ENCODE measurements around the gene NDOR1.
A peak's percentile ranks its signal among the peaks of the same experiment; 100 is the strongest.
"Not testable (repeated sequence)": the region's sequence is repeated elsewhere in the genome, so short reads cannot be mapped to it uniquely, and the experiment has no call there.

The NDOR1 gene

DNA sequence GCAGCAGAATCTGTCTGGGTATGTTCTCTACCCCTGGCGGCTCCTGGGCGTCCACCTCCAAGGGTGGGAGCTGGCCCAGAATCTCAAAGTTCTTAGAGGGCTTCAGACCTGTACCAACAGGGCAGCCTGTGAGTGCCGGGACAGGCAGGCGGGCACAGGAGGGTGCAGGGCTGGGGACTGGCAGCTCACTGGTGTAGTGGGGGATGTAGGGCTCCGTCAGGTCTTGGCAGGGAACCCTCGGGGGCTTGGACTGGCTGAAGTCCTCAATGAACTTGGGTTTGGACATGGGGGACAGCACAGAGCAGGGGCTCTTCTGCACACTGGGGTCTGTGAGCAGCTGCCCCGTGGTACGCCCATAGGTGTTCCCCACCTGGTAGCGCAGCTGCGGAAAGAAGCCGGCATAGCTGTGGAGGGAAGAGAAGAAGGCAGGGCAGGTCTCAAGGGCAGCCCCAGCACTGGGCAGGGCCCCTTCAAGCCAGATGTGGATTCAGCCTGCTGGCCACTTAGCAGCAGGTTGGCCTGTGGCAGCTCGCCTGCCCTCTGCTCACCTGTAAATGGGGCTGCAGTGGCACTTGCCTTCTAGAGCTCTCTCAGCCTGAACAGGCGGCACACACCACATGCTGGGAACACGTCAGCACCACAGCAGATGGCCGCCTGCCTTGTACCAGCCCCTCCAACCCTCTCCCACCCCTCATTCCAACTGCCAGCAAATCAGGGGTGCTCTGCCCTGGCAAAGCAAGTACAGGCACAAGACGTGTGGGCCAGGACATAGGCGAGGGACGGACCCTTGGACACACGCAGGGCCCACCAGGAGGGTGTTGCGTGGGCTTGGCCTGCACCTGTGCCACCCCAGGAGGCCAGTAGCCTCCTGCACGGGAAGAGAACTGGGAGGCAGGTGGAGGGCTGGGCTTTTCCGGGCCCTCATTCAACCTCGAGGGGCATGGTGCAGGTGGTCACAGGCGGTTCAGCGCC, 40.2 kb downstream of the NDOR1 start:
- DNase-seq = no peak

DNA sequence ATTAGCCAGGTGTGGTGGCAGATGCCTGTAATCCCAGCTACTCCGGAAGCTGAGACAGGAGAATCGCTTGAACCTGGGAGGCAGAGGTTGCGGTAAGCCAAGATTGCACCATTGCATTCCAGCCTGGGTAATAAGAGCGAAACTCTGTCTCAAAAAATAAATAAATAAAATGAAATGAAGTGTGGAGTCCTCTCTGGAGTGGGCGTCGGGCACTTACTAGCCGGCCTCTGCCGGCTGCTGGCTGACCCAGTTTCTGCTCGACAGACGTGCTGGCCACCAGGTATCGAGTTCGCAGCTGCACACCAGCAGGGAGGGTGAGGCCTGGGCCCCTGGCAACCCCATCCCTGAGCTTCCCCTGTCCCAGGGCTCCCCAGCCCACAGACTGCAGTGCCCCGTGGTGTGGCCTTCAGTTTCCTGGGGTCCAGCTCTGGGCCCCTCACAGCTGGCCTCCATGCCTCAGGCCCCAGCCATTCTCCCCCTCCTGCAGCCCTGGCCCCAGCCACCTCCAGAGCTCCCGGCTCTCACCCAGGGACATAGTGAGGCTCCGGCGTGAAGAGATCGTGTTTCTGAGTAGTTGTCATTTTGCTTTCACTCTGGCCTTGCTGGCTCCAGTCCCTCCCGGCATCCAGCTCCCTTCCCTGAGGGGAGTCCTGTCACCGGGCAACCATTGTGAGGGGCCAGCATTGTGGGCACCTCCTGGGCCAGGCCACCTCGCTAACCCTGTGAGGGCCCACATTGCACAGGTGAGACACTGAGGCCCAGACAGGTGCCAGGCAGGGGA, 41.8 kb downstream of the NDOR1 start:
- DNase-seq = no peak

DNA sequence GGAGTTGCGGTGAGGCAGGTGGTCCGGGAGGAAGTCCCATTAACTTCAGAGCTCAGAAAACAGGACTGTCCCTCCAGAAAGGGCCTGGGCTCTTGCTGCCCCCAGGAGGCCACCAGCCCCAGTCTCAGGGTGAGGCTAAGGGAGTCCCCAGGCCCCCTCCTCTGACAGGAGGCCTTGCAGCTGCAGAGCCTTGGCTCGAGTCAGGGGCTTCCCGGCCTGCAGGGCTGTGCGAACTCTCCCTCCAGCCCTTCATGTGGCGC, 42.3 kb downstream of the NDOR1 start:
- DNase-seq = no peak

DNA sequence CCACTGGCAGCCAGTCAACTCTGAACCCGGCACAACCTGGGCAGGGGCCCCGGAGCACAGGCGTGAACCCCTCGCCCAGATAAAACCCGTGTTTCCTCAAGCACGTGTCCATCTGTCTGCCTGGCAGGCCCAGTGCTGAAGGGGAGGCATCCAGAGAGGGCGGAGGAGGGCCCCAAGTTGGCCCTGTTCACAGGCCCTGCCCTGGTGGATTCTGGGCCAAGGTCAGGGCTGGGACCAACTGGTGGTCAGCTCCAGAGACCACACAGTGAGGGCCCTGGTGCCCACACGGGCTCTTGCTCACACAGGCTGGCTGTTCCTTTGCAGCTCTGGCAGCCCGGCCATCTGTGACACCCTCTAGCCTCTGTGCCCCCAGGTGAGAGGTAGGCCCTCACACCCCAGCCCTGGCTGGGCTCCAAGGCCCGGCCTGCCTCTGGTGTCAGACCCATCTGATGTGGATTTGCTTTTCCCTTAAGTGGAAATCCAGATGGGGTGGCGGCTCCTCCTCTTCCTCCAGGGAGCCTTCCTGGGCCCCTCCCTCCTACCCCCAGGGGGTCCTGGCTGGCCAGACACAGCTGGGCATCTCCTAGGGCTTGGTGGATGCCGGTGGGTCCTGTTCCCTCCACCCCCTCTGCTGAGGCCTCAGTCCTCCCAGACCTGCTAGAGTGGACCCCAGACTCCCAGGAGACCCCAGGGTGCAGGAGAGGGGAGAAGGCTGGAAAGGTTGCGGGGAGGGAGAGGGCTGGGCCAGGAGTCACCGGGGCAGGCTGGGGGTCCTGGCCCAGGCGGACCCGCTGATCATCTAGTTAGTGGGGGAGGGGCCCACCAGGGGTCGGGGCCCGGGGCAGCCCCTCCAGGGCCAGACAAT, 45.1 kb downstream of the NDOR1 start:
- DNase-seq = no peak

DNA sequence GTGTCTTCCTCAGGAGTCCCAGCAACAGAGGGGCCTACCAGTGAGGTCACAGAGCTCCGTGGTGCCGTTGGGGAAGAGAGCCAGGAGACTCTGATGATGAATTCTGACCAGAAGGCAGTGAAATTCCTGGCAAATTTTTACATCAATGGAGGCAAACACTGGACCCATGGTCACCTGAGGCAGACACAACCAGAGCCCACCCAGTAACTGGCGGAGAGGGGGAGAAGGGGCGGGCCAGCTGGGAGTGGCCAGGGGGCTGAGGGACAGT, 45.6 kb downstream of the NDOR1 start, which contains the start of gene STPG3:
TSS of gene STPG3 (plus strand) at position 93 of the 268 bp plus-strand sequence. CDS start at position 94, 1 bp downstream.
- DNase-seq = no peak

DNA sequence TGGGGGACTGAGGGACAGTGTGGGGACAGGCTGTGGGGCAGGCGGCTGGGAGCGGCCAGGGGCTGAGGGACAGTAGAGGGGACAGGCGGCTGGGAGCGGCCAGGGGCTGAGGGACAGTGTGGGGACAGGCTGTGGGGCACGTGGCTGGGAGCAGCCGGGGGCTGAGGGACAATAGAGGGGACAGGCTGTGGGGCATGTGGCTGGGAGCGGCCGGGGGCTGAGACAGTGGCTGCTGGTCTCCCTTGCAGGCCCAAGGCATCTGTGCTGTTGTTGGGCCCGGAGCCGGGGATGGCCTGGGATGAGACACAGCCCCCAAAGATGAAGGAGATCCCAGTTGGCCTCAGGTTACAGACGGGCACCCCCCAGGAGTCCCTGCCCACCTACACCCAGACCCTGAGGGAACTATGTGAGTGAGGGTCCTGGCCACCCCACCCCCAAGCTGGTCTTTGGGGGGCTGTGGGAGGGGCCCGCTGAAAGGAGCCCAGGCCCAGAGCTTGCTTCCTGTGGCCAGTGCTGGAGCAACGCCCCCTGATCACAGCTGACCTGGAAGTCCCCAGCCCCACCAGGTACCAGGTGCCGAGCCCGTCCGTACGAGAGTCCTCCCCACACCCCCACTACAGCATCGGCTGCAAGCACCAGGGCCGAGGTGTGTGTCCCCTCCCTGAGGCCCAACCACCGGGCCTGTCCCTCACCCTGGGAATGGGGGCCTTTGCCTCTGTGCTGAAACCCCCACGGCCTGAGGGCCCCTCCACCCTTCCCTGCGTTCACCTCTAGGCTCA, 46.2 kb downstream of the NDOR1 start:
- DNase-seq = no peak

- DNase-seq = peak in 1 of 2 experiments; percentile 23
Observed at GRCh38 chr9:137252555-137253506, 47.3 kb downstream of the NDOR1 start.

- DNase-seq = no peak
Observed at GRCh38 chr9:137253717-137254623, 48.5 kb downstream of the NDOR1 start.

DNA sequence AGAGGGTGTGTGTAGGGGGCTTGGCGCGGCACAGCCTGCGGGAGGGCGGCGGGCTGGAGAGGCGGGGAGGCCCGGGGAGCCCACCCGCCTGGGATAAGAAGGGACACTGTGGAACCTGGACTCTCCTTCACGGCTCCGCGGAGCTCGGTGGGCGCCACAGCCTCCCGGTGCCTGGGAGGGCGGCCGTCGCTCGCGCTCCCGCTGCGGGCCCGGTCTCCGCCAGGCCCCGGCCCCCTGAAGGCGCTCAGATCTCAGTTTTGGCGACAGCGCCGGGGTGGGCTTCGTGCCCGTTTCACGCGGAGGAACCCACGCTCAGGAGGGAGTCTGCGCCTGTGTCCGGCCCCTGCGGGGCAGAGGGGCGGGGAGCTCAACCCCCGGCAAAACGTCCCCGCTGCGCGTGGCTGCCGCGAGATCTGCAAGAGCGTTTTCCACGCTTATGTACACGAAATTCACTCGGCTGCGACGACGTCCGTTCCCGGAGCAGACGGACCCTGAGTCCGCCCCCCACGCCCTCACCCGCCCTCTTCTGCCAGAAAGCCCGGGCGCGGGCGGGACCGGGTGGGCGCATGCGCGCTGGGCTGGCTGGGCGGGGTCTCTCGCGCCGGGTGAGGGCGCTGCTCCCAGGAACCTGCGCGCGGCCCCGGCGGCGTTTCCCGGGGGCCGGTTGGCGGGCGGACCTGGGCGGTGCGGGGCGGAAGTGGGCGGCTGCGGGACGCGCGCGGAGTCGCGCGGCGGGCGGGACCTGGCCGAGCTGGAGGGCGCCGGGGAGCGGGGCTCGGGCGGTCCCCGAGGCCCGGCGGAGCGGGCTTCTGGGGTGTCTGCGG, 49.3 kb downstream of the NDOR1 start, which contains the start of gene NELFB:
TSS of gene NELFB (plus strand) at position 704 of the 824 bp plus-strand sequence.
- peak; percentile 82 to 83 for DNase-seq

DNA sequence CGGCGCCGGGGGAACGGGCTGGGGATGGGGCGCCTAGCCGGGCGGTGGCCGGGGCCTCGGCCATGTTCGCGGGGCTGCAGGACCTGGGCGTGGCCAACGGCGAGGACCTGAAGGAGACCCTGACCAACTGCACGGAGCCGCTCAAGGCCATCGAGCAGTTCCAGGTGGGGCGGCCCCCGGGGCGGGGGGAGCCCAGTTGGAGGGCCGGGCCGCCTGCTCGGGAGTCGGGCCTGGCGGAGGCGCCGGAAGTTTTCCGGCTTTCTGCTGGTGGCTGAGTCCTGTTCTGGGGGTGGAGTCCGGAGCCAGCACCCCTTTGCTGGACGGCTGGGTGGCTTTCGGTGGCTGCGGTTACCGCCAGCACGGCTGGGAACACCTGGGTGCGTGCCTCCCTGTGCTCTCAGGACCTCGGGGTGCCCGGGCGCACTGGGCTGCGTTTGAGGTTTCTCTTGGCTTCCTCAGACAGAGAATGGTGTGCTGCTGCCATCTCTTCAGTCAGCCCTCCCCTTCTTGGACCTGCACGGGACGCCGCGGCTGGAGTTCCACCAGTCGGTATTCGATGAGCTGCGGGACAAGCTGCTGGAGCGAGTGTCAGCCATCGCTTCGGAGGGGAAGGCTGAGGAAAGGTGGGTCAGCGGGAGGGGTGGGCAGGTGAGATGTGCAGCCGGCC, 50.1 kb downstream of the NDOR1 start:
- peak in 1 of 2 experiments; percentile 52 for DNase-seq

DNA sequence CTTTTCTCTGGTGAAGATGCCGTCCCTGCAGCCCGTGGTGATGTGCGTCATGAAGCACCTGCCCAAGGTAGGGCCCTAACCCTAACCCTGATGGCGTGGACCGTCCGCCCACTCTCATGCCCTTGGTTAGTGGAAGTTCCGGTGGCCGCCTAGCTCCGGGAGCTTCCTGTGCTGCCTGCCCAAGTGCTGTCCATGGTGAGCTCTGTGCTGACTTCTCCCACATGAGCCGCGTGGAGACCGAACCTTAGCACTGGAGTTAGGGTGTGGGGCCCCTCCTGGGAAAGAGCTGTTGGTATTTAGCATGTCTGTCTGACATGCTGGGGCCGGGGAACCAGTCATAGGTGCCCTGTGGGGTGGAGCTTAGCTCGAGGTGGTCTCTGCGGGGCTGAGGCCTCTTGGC, 50.9 kb downstream of the NDOR1 start:
- DNase-seq = no peak

DNA sequence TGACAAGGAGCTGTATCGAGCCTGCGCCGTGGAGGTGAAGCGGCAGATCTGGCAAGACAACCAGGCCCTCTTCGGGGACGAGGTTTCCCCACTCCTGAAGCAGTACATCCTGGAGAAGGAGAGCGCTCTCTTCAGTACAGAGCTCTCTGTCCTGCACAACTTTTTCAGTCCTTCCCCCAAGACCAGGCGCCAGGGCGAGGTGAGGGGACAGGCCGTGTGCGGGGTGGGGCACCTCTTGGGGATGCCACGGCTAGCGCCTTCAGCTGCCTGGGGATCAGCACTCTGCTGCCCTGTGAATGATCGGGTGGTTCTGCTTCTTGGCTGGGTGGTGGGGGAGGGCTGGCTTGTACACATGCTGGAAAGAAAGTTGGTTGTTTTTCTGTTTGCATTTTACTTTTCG, 51.4 kb downstream of the NDOR1 start:
- no peak for DNase-seq

- DNase-seq = not testable (repeated sequence)
Observed at GRCh38 chr9:137262173-137262908, 56.8 kb downstream of the NDOR1 start.

GRCh38 chr9:137262909-137263285, 57.4 kb downstream of the NDOR1 start:
- DNase-seq = no peak

DNA sequence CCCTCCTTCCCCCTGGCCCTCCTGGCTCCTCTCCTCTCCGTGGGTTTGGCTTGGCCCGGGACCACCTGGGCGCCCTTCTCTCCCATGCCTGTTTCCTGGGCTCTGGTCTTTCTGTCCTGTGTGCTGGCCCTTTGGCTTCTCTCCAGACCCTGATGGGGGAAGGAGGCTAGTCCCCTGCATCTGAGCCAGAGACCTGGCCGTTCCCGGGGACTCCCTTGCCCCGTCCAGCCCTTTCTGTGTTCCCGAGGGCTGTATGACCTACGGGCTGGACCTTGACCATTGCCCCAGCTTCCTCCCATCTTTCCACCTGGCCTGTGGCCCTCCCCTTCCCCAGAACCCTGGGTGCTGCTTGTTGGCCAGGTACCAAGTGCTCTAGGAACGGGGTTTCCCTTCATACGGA, 58.0 kb downstream of the NDOR1 start:
- DNase-seq = no peak

- DNase-seq = no peak
Observed at GRCh38 chr9:137264067-137264466, 58.6 kb downstream of the NDOR1 start.

- DNase-seq = no peak
Observed at GRCh38 chr9:137265496-137266161, 60.1 kb downstream of the NDOR1 start.
